Liver (tissue), 9 donors: ENCODE measurements around the gene CCBE1. TPM values are rescaled to one million over a fixed set of nuclear protein-coding genes. Genes with fewer than 3 reads are reported as not detected.

Experiments used
- DNase-seq: peaks from one replicate; pipeline ENCODE4 v3.0.0-alpha.2; 2017; ENCODE audit warnings: low spot score
- H3K27ac ChIP-seq, 2 donors: one replicate each; pipeline ENCODE4 v1.7.0; 2013; ENCODE audit warnings: inconsistent platforms in 2 of 2, low read length in 2 of 2, control low read depth in 1 of 2, low read depth in 1 of 2, mild to moderate bottlenecking in 1 of 2
- H3K27me3 ChIP-seq, 4 donors: one replicate each; pipeline versions ENCODE4 v1.6.1 to v1.7.0; 2013; ENCODE audit warnings: low read length in 3 of 4, inconsistent platforms in 1 of 4, mild to moderate bottlenecking in 1 of 4, moderate library complexity in 1 of 4; ENCODE audit not compliant: control insufficient read depth in 4 of 4, insufficient read depth in 4 of 4
- H3K36me3 ChIP-seq, 4 donors: one replicate each; pipeline versions ENCODE4 v1.6.1 to v1.7.0; 2013; ENCODE audit warnings: low read length in 3 of 4, mild to moderate bottlenecking in 3 of 4, low read depth in 1 of 4, moderate library complexity in 1 of 4; ENCODE audit not compliant: control insufficient read depth in 4 of 4, insufficient read depth in 3 of 4
- H3K4me1 ChIP-seq, 4 donors: one replicate each; pipeline versions ENCODE4 v1.6.1 to v1.7.0; 2013; ENCODE audit warnings: low read length in 3 of 4, mild to moderate bottlenecking in 3 of 4, moderate library complexity in 1 of 4; ENCODE audit not compliant: control insufficient read depth in 4 of 4, insufficient read depth in 4 of 4
- H3K4me3 ChIP-seq, 3 donors: one replicate each; pipeline versions ENCODE4 v1.6.1 to v1.7.0; 2013; ENCODE audit warnings: low read length in 3 of 3, control low read depth in 1 of 3, low read depth in 1 of 3, mild to moderate bottlenecking in 1 of 3
- H3K9ac ChIP-seq, 2 donors: one replicate each; pipeline ENCODE4 v1.7.0; 2013; ENCODE audit warnings: low read length in 2 of 2, mild to moderate bottlenecking in 2 of 2, moderate library complexity in 2 of 2, control low read depth in 1 of 2, low read depth in 1 of 2
- H3K9me3 ChIP-seq, 4 donors: one replicate each; pipeline versions ENCODE4 v1.6.1 to v1.7.0; 2013; ENCODE audit warnings: low read length in 3 of 4; ENCODE audit not compliant: control insufficient read depth in 4 of 4
- ATF3 ChIP-seq: IDR thresholded peaks from 2 replicates; pipeline ENCODE4 v1.6.1; 2016; ENCODE audit warnings: antibody characterized with exemption
- EGR1 ChIP-seq, 2 donors: IDR thresholded peaks; 2 replicates each; pipeline ENCODE4 v1.6.1; 2016 to 2018; ENCODE audit warnings: antibody characterized with exemption in 2 of 2, low read depth in 2 of 2
- FOXA1 ChIP-seq: IDR thresholded peaks from 2 replicates; pipeline ENCODE4 v1.6.1; 2016; ENCODE audit warnings: antibody characterized with exemption
- FOXA2 ChIP-seq: IDR thresholded peaks from 2 replicates; pipeline ENCODE4 v1.6.1; 2016; ENCODE audit warnings: antibody characterized with exemption
- GABPA ChIP-seq, 2 donors: IDR thresholded peaks in 1 of 2; conservative IDR thresholded peaks in 1 of 2; 2 replicates each; pipeline ENCODE4 v1.6.1; 2016; ENCODE audit warnings: antibody characterized with exemption in 2 of 2, mild to moderate bottlenecking in 1 of 2, moderate library complexity in 1 of 2
- HNF4A ChIP-seq, 2 donors: conservative IDR thresholded peaks; 2 replicates each; pipeline ENCODE4 v1.6.1; 2016; ENCODE audit warnings: antibody characterized with exemption in 2 of 2, mild to moderate bottlenecking in 2 of 2
- HNF4G ChIP-seq: IDR thresholded peaks from 2 replicates; pipeline ENCODE4 v1.6.1; 2016; ENCODE audit warnings: antibody characterized with exemption
- JUND ChIP-seq, 2 donors: IDR thresholded peaks; 2 replicates each; pipeline ENCODE4 v1.6.1; 2016; ENCODE audit warnings: antibody characterized with exemption in 2 of 2
- MAX ChIP-seq: IDR thresholded peaks from 2 replicates; pipeline ENCODE4 v1.6.1; 2016; ENCODE audit warnings: antibody characterized with exemption
- NR2F2 ChIP-seq: IDR thresholded peaks from 2 replicates; pipeline ENCODE4 v1.6.1; 2016; ENCODE audit warnings: antibody characterized with exemption
- RAD21 ChIP-seq, 2 donors: IDR thresholded peaks; 2 replicates each; pipeline ENCODE4 v1.6.1; 2016; ENCODE audit warnings: antibody characterized with exemption in 2 of 2, mild to moderate bottlenecking in 2 of 2
- REST ChIP-seq: IDR thresholded peaks from 2 replicates; pipeline ENCODE4 v1.6.1; 2016; ENCODE audit warnings: antibody characterized with exemption, mild to moderate bottlenecking
- RXRA ChIP-seq, 2 donors: IDR thresholded peaks; 2 replicates each; pipeline ENCODE4 v1.6.1; 2017 to 2018; ENCODE audit warnings: antibody characterized with exemption in 2 of 2, mild to moderate bottlenecking in 1 of 2
- SP1 ChIP-seq: IDR thresholded peaks from 2 replicates; pipeline ENCODE4 v1.6.1; 2018; ENCODE audit warnings: antibody characterized with exemption, mild to moderate bottlenecking
- YY1 ChIP-seq: IDR thresholded peaks from 2 replicates; pipeline ENCODE4 v1.6.1; 2016; ENCODE audit warnings: antibody characterized with exemption, mild to moderate bottlenecking
- WGBS: extraction: QIAGEN DNeasy Blood & Tissue Kit; methylation state at CpG from one replicate; pipeline ENCODE4 v1.1.7; 2013; 5-methylcytosine and 5-hydroxymethylcytosine counted together
- polyA plus RNA-seq, 2 donors: library from polyadenylated mRNA; stranded (reverse) in 1 of 2; unstranded in 1 of 2; fragments of 200-250 nt in 1 of 2; fragments of >200 nt in 1 of 2; fragmentation: Nextera tagmentation in 1 of 2; extraction: Ambion mirVana in 1 of 2; gene quantifications; one replicate each; pipeline versions ENCODE4 v1.2.1 to v1.2.3, GENCODE V29; 2013 to 2015
- total RNA-seq, 2 donors: library from RNA; depleted of rRNA; stranded (reverse); fragments of >200 nt; gene quantifications; one replicate each; pipeline ENCODE4 v1.2.3, GENCODE V29; 2014
- donor health status: healthy.
- donor health status: healthy.
- donor health status: healthy.
- donor health status: healthy.
- donor health status: healthy.

CCBE1 gene
- total and polyA plus RNA-seq, 4 donors = 1.8 to 2.6 (median 2.2) TPM

GRCh38 chr18:59481436-59481835 lies 215.8 kb downstream of the CCBE1 start (continued):
- TF ChIP-seq JUND (IDR thresholded peaks at IDR 0.05) (no peak), EGR1 (IDR thresholded peaks at IDR 0.05; ENCODE audit: low read depth in 2 of 2) (no peak), FOXA1 (no peak)

GRCh38 chr18:59479776-59480175 lies 217.4 kb downstream of the CCBE1 start:
- no peak overlapping the region for H3K27ac ChIP-seq
- H3K36me3 ChIP-seq = no peaks in the 10 kb centered on the region
- 94% methylated on average over 2 of the region's 2 CpGs for WGBS
- TF ChIP-seq ATF3 (no peak), EGR1 (IDR thresholded peaks at IDR 0.05; ENCODE audit: low read depth in 2 of 2) (no peak), RXRA (IDR thresholded peaks at IDR 0.05) (no peak), GABPA (IDR thresholded peaks at IDR 0.05 in 1 of 2, conservative IDR thresholded peaks at IDR 0.05 in 1 of 2) (no peak), HNF4G (no peak), NR2F2 (no peak), REST (no peak), RAD21 (IDR thresholded peaks at IDR 0.05) (no peak)
- peaks cover 0 to 2% (median 0%) of the 10 kb centered on the region in 4 donors for H3K27me3 ChIP-seq
- H3K9me3 ChIP-seq = no peaks in the 10 kb centered on the region
- no peaks in the 10 kb centered on the region for H3K4me1 ChIP-seq
- no peak overlapping the region for H3K4me3 ChIP-seq
- H3K9ac ChIP-seq = no peak overlapping the region
- no peak for DNase-seq

- Histone ChIP-seq H3K4me1 (no peaks in the 10 kb centered on the region), H3K27ac (no peak overlapping the region), H3K27me3 (peaks cover 0 to 1% (median 0%) of the 10 kb centered on the region in 4 donors), H3K36me3 (no peaks in the 10 kb centered on the region), H3K9ac (no peak overlapping the region), H3K9me3 (no peaks in the 10 kb centered on the region), H3K4me3 (no peak overlapping the region)
- no peak for DNase-seq
- no peak for TF ChIP-seq YY1
- no peak for TF ChIP-seq RXRA (IDR thresholded peaks at IDR 0.05)
- TF ChIP-seq RAD21 (IDR thresholded peaks at IDR 0.05) = no peak
- no peak for TF ChIP-seq MAX
- TF ChIP-seq FOXA2 = no peak
- no peak for TF ChIP-seq FOXA1
- TF ChIP-seq SP1 = no peak
- no peak for TF ChIP-seq ATF3
- TF ChIP-seq EGR1 (IDR thresholded peaks at IDR 0.05; ENCODE audit: low read depth in 2 of 2) = no peak
- no peak for TF ChIP-seq HNF4A (conservative IDR thresholded peaks at IDR 0.05)
- 43% methylated on average over 3 of the region's 3 CpGs for WGBS
Measured at GRCh38 chr18:59478591-59478990, 218.6 kb downstream of the CCBE1 start.
